ENCODE results near the gene OPN1SW.

The OPN1SW gene

GRCh38 chr7:128794020-128794419 is 18.4 kb upstream of the OPN1SW start:
- in situ Hi-C loops (cut with MboI; ENCODE audit: low sequenced_read_pairs): no loop called here

DNA sequence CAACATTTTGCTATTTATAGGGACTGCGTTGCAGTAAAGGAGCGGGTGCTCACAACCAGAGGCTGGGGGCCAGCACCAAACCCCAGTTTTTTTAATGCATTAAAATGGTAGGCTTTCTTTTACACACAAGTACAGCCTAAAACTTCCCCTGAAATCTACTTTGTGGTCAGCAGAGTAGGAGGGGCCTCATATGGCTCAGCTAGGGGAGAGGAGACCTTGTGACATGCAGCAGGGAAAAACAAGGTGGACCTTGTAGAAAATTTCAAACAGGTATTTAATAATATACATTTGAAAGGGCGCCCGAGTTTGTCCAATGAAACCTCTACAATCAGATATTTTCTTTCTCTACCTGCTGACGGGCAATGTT is 17.6 kb upstream of the OPN1SW start:
- in situ Hi-C loops (cut with MboI; ENCODE audit: low sequenced_read_pairs): no loop called here

DNA sequence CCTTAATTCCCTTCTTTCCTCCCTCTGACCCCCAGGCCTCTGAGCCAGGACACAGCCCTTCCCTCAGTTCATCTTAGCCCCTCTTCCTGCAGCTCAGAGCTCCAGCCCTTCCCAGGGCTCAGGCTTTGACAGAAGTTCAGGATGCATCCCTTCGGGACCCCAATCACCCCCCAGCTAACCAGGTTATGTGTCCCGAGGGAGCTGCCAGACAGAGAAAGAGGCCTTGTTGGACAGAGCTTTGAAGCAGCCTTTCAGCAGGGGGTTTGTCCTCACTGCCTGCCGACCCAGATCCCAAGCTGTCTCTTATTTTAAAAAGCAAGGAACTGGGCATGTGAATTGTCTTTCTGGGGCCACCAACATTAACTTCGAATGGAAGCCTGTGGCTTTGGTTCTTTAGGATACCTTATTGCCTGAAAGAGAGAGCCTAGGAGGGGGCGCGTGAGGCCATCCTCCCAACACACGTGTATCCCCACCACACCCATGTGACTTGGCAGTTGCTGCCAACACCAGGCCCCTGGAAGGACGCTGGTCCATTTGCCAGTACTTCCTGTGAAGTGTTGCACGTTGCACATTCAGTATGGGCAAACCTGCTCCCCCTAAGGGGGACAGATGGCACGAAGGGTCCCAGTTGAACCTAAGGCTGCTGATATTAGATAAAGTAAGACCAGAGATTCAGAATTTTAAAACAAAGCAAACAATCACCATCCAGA is 17.0 kb upstream of the OPN1SW start:
- in situ Hi-C loops (cut with MboI; ENCODE audit: low sequenced_read_pairs): no loop called here

GRCh38 chr7:128791972-128792327 is 16.4 kb upstream of the OPN1SW start:
- in situ Hi-C loops (cut with MboI; ENCODE audit: low sequenced_read_pairs): no loop called here

GRCh38 chr7:128791121-128791971 is 15.8 kb upstream of the OPN1SW start, which contains the start of gene CCDC136:
Gene CCDC136, plus strand, starts transcription at chr7:128791968. Its CDS starts 444 bp downstream, at chr7:128792412.
- in situ Hi-C loops (cut with MboI; ENCODE audit: low sequenced_read_pairs): no loop called here

- in situ Hi-C loops (cut with MboI; ENCODE audit: low sequenced_read_pairs): no loop called here
Measured at GRCh38 chr7:128790315-128791041, 14.9 kb upstream of the OPN1SW start.

- in situ Hi-C loops (cut with MboI; ENCODE audit: low sequenced_read_pairs): no loop called here
Measured at GRCh38 chr7:128788446-128789412, 13.1 kb upstream of the OPN1SW start.

DNA sequence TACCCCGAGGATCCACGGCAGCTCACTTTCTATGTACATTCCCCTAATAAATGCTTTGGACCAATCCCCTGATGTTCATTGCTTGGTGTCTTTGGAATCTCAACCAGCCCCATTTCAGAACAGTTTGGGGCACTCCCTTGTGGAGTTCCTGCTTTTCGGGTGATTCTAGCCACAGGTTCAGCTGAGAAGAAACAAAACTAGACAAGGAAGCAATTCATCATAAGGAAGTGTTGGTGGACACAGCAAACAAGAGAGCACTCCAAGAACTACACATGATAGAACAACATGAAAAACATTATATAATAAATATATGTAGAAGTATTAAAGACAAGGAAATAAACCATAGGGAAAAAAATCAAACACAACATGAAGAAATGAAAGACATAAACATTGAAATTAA is 10.1 kb upstream of the OPN1SW start:
- in situ Hi-C loops (cut with MboI; ENCODE audit: low sequenced_read_pairs): no loop called here

- in situ Hi-C loops (cut with MboI; ENCODE audit: low sequenced_read_pairs): no loop called here
Measured at GRCh38 chr7:128783143-128783861, 7.7 kb upstream of the OPN1SW start.

DNA sequence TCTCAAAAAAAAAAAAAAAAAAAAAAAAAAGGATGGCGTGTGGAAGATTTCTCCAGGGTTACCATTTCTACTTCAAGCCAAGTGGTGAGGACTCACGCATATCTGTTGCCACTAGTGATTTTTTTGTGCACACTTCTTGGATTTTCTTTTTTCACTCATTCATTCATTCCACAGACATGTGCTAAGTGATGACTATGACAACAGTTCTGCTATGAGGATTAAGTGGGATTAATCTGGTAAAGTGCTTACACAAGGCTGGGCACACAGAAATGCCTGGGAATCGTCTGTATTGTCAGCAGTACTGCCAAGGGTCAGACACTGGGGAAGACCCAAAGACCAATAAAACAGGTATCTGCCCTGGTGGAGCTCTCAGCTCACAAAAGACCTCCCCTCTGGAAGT is 6.3 kb upstream of the OPN1SW start:
- in situ Hi-C loops (cut with MboI; ENCODE audit: low sequenced_read_pairs): no loop called here

GRCh38 chr7:128781126-128781525 is 5.5 kb upstream of the OPN1SW start:
- in situ Hi-C loops (cut with MboI; ENCODE audit: low sequenced_read_pairs): no loop called here

DNA sequence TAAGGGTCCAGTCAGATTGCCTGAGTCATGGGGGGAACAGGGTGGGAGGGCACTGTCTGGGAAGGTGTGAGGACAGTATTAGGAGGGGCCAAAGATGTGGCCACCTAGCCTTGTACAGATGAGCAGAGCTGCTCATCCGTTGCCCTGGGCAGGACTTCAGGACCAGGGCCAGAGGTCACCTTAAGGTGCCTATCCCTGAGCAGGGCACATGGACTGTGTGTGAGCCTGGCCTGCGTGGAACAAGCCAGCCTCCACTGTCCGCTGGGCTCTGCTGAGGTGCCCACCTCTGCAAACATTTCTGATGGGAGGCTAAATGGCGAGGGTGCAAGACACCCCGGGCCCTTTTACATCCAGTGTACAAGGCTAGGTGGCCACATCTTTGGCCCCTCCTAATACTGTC is 3.4 kb upstream of the OPN1SW start:
- in situ Hi-C loops (cut with MboI; ENCODE audit: low sequenced_read_pairs): no loop called here

DNA sequence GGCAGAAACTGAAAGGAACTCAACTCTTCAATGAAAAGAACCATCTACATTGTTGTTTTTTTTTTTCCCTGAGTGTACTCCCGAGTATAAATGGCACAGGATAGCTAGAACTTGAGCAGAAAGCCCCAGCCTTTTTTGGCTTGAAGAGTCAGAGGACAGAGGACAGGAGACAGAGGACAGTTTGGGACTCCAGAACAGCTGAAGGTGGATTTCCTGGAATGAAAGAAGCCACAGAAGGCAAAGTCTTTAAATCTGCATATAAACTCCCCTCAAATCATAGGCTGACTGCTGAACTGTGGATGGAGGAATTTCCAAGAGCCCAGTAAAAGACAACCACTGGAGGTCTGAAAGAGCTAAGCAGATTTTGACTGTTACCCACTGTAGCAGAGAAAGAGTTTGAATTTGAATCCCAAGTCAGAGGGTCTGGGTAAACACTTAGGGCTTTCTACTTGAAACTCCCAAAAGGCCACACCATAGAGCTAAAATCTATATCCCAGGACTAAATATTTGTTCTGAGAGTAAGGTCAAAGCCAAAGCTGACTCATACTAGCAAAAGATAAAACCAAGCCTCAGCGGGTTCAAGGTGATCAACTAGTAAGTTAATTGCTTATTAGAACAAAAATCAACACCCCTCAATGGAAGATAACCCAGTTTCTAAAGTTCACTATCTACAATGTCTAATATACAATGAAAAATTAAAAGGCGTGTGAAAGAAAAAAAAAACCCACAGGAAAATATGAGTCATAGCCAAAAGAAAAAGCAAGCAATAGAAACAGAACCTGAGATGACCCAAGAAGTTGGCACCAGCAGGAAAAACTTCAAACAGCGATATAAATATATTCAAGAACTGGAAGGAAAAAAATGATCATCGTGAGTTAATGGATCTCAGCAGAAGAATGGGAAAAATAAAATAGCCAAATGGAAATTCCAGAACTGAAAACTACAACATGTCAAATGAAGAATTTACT is 1.8 kb upstream of the OPN1SW start:
- in situ Hi-C loops (cut with MboI; ENCODE audit: low sequenced_read_pairs): no loop called here

- in situ Hi-C loops (cut with MboI; ENCODE audit: low sequenced_read_pairs): no loop called here
Measured at GRCh38 chr7:128774921-128775320, 673 bp downstream of the OPN1SW start.

DNA sequence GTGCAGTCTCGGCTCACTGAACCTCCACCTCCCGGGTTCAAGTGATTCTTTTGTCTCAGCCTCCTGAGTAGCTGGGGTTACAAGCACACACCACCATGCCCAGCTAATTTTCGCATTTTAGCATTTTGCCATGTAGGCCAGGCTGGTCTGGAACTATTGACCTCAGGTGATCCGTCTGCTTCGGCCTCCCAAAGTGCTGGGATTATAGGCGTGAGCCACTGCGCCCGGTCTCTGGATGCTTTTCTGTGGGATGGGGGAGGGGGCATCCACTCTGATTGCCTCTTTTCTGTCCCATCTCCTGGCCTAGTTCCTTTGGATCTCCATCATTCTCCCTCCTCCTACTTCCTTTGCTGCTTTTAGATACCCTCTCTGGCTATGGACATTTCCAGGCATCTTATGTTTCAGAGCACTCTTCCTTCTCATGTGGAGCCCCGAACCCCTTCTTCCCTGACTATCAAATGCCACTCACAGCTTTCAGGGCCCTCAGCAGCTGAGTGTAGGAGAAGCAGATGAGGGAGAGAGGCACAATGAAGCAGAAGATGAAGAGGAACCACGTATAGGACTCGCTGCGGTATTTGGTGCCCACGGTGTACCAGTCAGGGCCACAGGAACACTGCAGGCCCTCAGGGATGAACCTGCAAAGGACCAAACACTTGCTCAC is 1.4 kb downstream of the OPN1SW start:
- in situ Hi-C loops (cut with MboI; ENCODE audit: low sequenced_read_pairs): no loop called here

GRCh38 chr7:128773604-128774003 is 2.0 kb downstream of the OPN1SW start:
- in situ Hi-C loops (cut with MboI; ENCODE audit: low sequenced_read_pairs): no loop called here

DNA sequence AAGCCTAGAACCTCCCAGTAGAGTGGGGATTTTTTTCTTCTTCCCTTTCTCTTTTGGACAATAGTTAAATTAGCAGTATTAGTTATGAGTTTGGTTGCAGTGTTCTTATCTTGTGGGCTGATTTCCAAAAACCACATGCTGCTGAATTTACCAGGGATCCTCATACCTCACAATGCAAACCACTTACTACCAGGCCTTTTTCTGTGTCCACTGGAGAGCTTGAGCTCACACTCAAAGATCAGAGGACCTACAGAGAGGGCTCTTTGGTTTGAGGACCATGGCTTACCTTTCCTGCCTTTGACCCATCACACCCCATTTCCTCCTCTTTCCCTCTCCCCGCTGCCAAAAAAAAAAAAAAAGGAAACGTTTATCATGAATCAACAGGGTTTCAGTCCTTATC is 5.4 kb downstream of the OPN1SW start:
- in situ Hi-C loops (cut with MboI; ENCODE audit: low sequenced_read_pairs): no loop called here

GRCh38 chr7:128767475-128768110 is 8.0 kb downstream of the OPN1SW start:
- in situ Hi-C loops (cut with MboI; ENCODE audit: low sequenced_read_pairs): no loop called here
